ENCODE data around the gene MACF1.

The MACF1 gene

GRCh38 chr1:39524591-39525365, 320.3 kb downstream of the MACF1 start:
- no peak for DNase-seq

GRCh38 chr1:39525366-39526165, 321.1 kb downstream of the MACF1 start:
- no peak for DNase-seq

- DNase-seq, result no peak
Measured at GRCh38 chr1:39526466-39527189, 322.1 kb downstream of the MACF1 start.

GRCh38 chr1:39527190-39527579, 322.7 kb downstream of the MACF1 start:
- DNase-seq, result peak in 2 of 3 experiments; percentile 81 to 93

- DNase-seq, result no peak
Measured at GRCh38 chr1:39528082-39528481, 323.6 kb downstream of the MACF1 start.

GRCh38 chr1:39529901-39530535, 325.5 kb downstream of the MACF1 start:
- DNase-seq, result no peak

- no peak for DNase-seq
Measured at GRCh38 chr1:39531526-39531925, 327.0 kb downstream of the MACF1 start.

- no peak for DNase-seq
Measured at GRCh38 chr1:39533442-39533841, 328.9 kb downstream of the MACF1 start.
